ENCODE results near the gene FYN. TPM values are rescaled to one million over a fixed set of nuclear protein-coding genes. Genes with fewer than 3 reads are reported as not detected.

FYN gene
- polyA plus RNA-seq, 3 donors = 88.4 to 149 (median 114) TPM

GRCh38 chr6:111741177-111741952 lies 131.9 kb downstream of the FYN start:
- TF ChIP-seq CTCF (IDR thresholded peaks at IDR 0.05) = no peak
- peaks cover 19 to 24% of the 10 kb centered on the region in 2 donors for H3K4me1 ChIP-seq (ENCODE audit: control insufficient read depth in 1 of 2, insufficient read depth in 2 of 2, low read length in 2 of 2)
- H4K20me1 ChIP-seq (ENCODE audit: insufficient read depth, low read length) = peaks cover 100% of the 10 kb centered on the region
- H3K4me2 ChIP-seq (replicated peaks; ENCODE audit: extremely low read depth, low read length, poor library complexity, severe bottlenecking) = no peak overlapping the region
- intact Hi-C loops (cut with micrococcal nuclease) = no loop called here
- DNase-seq = no peak
- no peak overlapping the region for H3K9ac ChIP-seq (ENCODE audit: insufficient read depth, low read length, poor library complexity, severe bottlenecking)
- Mint-ChIP-seq H3K4me1 (peaks cover 24% of the 10 kb centered on the region), H3K4me3 (no peak overlapping the region), H3K9me3 (no peaks in the 10 kb centered on the region), H3K27me3 (ENCODE audit: low read depth in 3 of 3) (peaks cover 0 to 2% (median 0%) of the 10 kb centered on the region in 3 donors), H3K27ac (no peak overlapping the region), H3K36me3 (peaks cover 37 to 65% of the 10 kb centered on the region in 2 donors)
- H3K9me3 ChIP-seq (replicated peaks in 1 of 2; ENCODE audit: control insufficient read depth in 1 of 2, insufficient read depth in 1 of 2, low read length in 2 of 2) = no peaks in the 10 kb centered on the region
- H2AFZ ChIP-seq (ENCODE audit: insufficient read depth, low read depth, low read length, poor library complexity, severe bottlenecking) = no peak overlapping the region
- H3K27me3 ChIP-seq (ENCODE audit: control insufficient read depth in 2 of 2, insufficient read depth in 2 of 2, low read length in 2 of 2) = no peaks in the 10 kb centered on the region
- no peak overlapping the region for H3K4me3 ChIP-seq (replicated peaks in 1 of 3; ENCODE audit: low read depth in 2 of 3, low read length in 3 of 3)
- H3K36me3 ChIP-seq (replicated peaks in 1 of 2; ENCODE audit: control insufficient read depth in 1 of 2, insufficient read depth in 2 of 2, low read length in 2 of 2) = peaks cover 0 to 39% of the 10 kb centered on the region in 2 donors
- no peak overlapping the region for H3K27ac ChIP-seq (ENCODE audit: low read depth in 1 of 2, low read length in 2 of 2)
- WGBS (ENCODE audit: insufficient coverage) = 100% methylated on average over 3 of the region's 5 CpGs
- peaks cover 36% of the 10 kb centered on the region for H3K79me2 ChIP-seq (ENCODE audit: insufficient read depth, low read length)

GRCh38 chr6:111740506-111740905 lies 132.7 kb downstream of the FYN start:
- Mint-ChIP-seq H3K9me3 (no peaks in the 10 kb centered on the region), H3K27ac (peak overlapping the region in 4 of 7 donors; percentile 10 to 77 (median 40)), H3K4me3 (no peak overlapping the region), H3K36me3 (peaks cover 33 to 64% of the 10 kb centered on the region in 2 donors), H3K4me1 (peaks cover 24% of the 10 kb centered on the region), H3K27me3 (ENCODE audit: low read depth in 3 of 3) (peaks cover 0 to 2% (median 0%) of the 10 kb centered on the region in 3 donors)
- Histone ChIP-seq H3K9ac (ENCODE audit: insufficient read depth, low read length, poor library complexity, severe bottlenecking) (no peak overlapping the region), H3K4me1 (ENCODE audit: control insufficient read depth in 1 of 2, insufficient read depth in 2 of 2, low read length in 2 of 2) (peaks cover 19 to 24% of the 10 kb centered on the region in 2 donors), H3K36me3 (replicated peaks in 1 of 2; ENCODE audit: control insufficient read depth in 1 of 2, insufficient read depth in 2 of 2, low read length in 2 of 2) (peaks cover 0 to 44% of the 10 kb centered on the region in 2 donors), H3K4me2 (replicated peaks; ENCODE audit: extremely low read depth, low read length, poor library complexity, severe bottlenecking) (no peak overlapping the region), H3K27ac (ENCODE audit: low read depth in 1 of 2, low read length in 2 of 2) (peak overlapping the region in 1 of 2 donors; percentile 40), H4K20me1 (ENCODE audit: insufficient read depth, low read length) (peaks cover 100% of the 10 kb centered on the region), H3K9me3 (replicated peaks in 1 of 2; ENCODE audit: control insufficient read depth in 1 of 2, insufficient read depth in 1 of 2, low read length in 2 of 2) (no peaks in the 10 kb centered on the region), H3K79me2 (ENCODE audit: insufficient read depth, low read length) (peaks cover 44% of the 10 kb centered on the region), H3K27me3 (ENCODE audit: control insufficient read depth in 2 of 2, insufficient read depth in 2 of 2, low read length in 2 of 2) (no peaks in the 10 kb centered on the region), H3K4me3 (replicated peaks in 1 of 3; ENCODE audit: low read depth in 2 of 3, low read length in 3 of 3) (no peak overlapping the region), H2AFZ (ENCODE audit: insufficient read depth, low read depth, low read length, poor library complexity, severe bottlenecking) (no peak overlapping the region)
- no CpG with 5 or more reads among the region's 1 CpG for WGBS (ENCODE audit: insufficient coverage)
- TF ChIP-seq CTCF (IDR thresholded peaks at IDR 0.05) = no peak
- intact Hi-C loops (cut with micrococcal nuclease) = no loop called here
- no peak for DNase-seq

Measured in CD14-positive monocyte (primary cell).